H9 (cell line): ENCODE results near the gene SRD5A2. TPM values are rescaled to one million over a fixed set of nuclear protein-coding genes. Genes with fewer than 3 reads are reported as not detected.

Source experiments
- DNase-seq: peaks from one replicate; pipeline ENCODE4 v3.0.0-alpha.2; 2017
- H2AFZ ChIP-seq: one replicate; pipeline ENCODE4 v1.6.1; 2013; ENCODE audit warnings: mild to moderate bottlenecking, low read length, control low read depth, moderate library complexity
- H2AK5ac ChIP-seq: 2 replicates; pipeline ENCODE4 v1.6.1; 2013; ENCODE audit warnings: low read length, control low read depth, mixed read lengths; ENCODE audit not compliant: insufficient read length
- H2BK120ac ChIP-seq: one replicate; pipeline ENCODE4 v1.6.1; 2013; ENCODE audit warnings: low read depth, mild to moderate bottlenecking, low read length, control low read depth, inconsistent platforms; ENCODE audit not compliant: poor library complexity, severe bottlenecking
- H2BK12ac ChIP-seq: 2 replicates; pipeline ENCODE4 v1.6.1; 2013; ENCODE audit warnings: low read length, control low read depth, mixed read lengths, low read depth; ENCODE audit not compliant: insufficient read length
- H2BK15ac ChIP-seq: 2 replicates; pipeline ENCODE4 v1.6.1; 2013; ENCODE audit warnings: low read depth, low read length, control low read depth
- H2BK20ac ChIP-seq: one replicate; pipeline ENCODE4 v1.6.1; 2013; ENCODE audit warnings: low read depth, mild to moderate bottlenecking, low read length, control low read depth, inconsistent platforms; ENCODE audit not compliant: poor library complexity, severe bottlenecking
- H2BK5ac ChIP-seq: 2 replicates; pipeline ENCODE4 v1.6.1; 2013; ENCODE audit warnings: low read length, control low read depth, mixed read lengths; ENCODE audit not compliant: insufficient read length
- H3K14ac ChIP-seq: 2 replicates; pipeline ENCODE4 v1.6.1; 2013; ENCODE audit warnings: low read length, control low read depth; ENCODE audit not compliant: insufficient read depth
- H3K18ac ChIP-seq: 2 replicates; pipeline ENCODE4 v1.6.1; 2013; ENCODE audit warnings: low read depth, mild to moderate bottlenecking, mixed read lengths, low read length, control low read depth; ENCODE audit not compliant: insufficient read length
- H3K23ac ChIP-seq: 2 replicates; pipeline ENCODE4 v1.6.1; 2013; ENCODE audit warnings: low read length, control low read depth, mixed read lengths, low read depth; ENCODE audit not compliant: insufficient read length
- H3K23me2 ChIP-seq: 2 replicates; pipeline ENCODE4 v1.6.1; 2013; ENCODE audit warnings: low read depth, mild to moderate bottlenecking, mixed read lengths, low read length, control low read depth; ENCODE audit not compliant: insufficient read length, poor library complexity, severe bottlenecking
- H3K27ac ChIP-seq: 2 replicates; pipeline ENCODE4 v1.5.1; 2013; ENCODE audit warnings: low read length, control low read depth, mixed read lengths, low read depth; ENCODE audit not compliant: insufficient read length
- H3K27me3 ChIP-seq: 2 replicates; pipeline ENCODE4 v1.6.1; 2013; ENCODE audit warnings: low read length, control low read depth, inconsistent platforms; ENCODE audit not compliant: insufficient read depth
- H3K4ac ChIP-seq: 2 replicates; pipeline ENCODE4 v1.6.1; 2013; ENCODE audit warnings: low read depth, mild to moderate bottlenecking, control low read depth, inconsistent platforms, low read length, moderate library complexity
- H3K4me1 ChIP-seq: 2 replicates; pipeline ENCODE4 v1.6.1; 2013; ENCODE audit warnings: low read length, control low read depth, inconsistent platforms; ENCODE audit not compliant: insufficient read depth
- H3K4me2 ChIP-seq: 2 replicates; pipeline ENCODE4 v1.6.1; 2013; ENCODE audit warnings: low read length, control low read depth, mixed read lengths; ENCODE audit not compliant: insufficient read length, insufficient read depth
- H3K56ac ChIP-seq: 2 replicates; pipeline ENCODE4 v1.6.1; 2013; ENCODE audit warnings: low read depth, mild to moderate bottlenecking, mixed read lengths, low read length, control low read depth; ENCODE audit not compliant: insufficient read length
- H3K79me1 ChIP-seq: 2 replicates; pipeline ENCODE4 v1.6.1; 2013; ENCODE audit warnings: low read depth, mild to moderate bottlenecking, moderate library complexity, low read length, control low read depth, inconsistent platforms; ENCODE audit not compliant: insufficient read depth, poor library complexity, severe bottlenecking
- H3K79me2 ChIP-seq: 2 replicates; pipeline ENCODE4 v1.6.1; 2013; ENCODE audit warnings: low read length, control low read depth, inconsistent platforms; ENCODE audit not compliant: insufficient read depth
- H3K9ac ChIP-seq: 2 replicates; pipeline ENCODE4 v1.6.1; 2013; ENCODE audit warnings: low read length, control low read depth, mixed read lengths; ENCODE audit not compliant: insufficient read length; ENCODE audit errors: extremely low read depth
- H3K9me3 ChIP-seq: one replicate; pipeline ENCODE4 v1.6.1; 2013; ENCODE audit warnings: low read depth, low read length, inconsistent platforms; ENCODE audit not compliant: control insufficient read depth
- H3T11ph ChIP-seq: one replicate; pipeline ENCODE4 v1.6.1; 2013; ENCODE audit warnings: mild to moderate bottlenecking, low read length, control low read depth, inconsistent platforms
- H4K20me1 ChIP-seq: one replicate; pipeline ENCODE4 v1.6.1; 2013; ENCODE audit not compliant: control insufficient read depth, insufficient read length, insufficient read depth
- H4K5ac ChIP-seq: 2 replicates; pipeline ENCODE4 v1.6.1; 2013; ENCODE audit warnings: low read depth, mild to moderate bottlenecking, mixed read lengths, low read length, control low read depth; ENCODE audit not compliant: insufficient read length
- H4K8ac ChIP-seq: replicated peaks from 2 replicates; pipeline ENCODE4 v1.6.1; 2013; ENCODE audit warnings: low read length, control low read depth, mixed read lengths, low read depth; ENCODE audit not compliant: insufficient read length
- H4K91ac ChIP-seq: 2 replicates; pipeline ENCODE4 v1.6.1; 2013; ENCODE audit warnings: low read depth, mild to moderate bottlenecking, moderate library complexity, mixed read lengths, low read length, control low read depth; ENCODE audit not compliant: insufficient read length
- H3K27ac Mint-ChIP-seq, 3 experiments: 2 replicates in 2 of 3; 3 replicates in 1 of 3; pipeline ENCODE4 v1.8.0; 2020 to 2021; ENCODE audit warnings: mixed read lengths in 3 of 3, mild to moderate bottlenecking in 1 of 3, moderate library complexity in 1 of 3
- H3K27me3 Mint-ChIP-seq: 2 replicates; pipeline ENCODE4 v1.8.0; 2021; ENCODE audit warnings: low read depth, mild to moderate bottlenecking, moderate library complexity, mixed read lengths
- H3K36me3 Mint-ChIP-seq, 3 experiments: 2 replicates in 2 of 3; 3 replicates in 1 of 3; pipeline ENCODE4 v1.8.0; 2020 to 2021; ENCODE audit warnings: low read depth in 3 of 3, mixed read lengths in 3 of 3; ENCODE audit not compliant: insufficient read depth in 1 of 3
- H3K4me1 Mint-ChIP-seq, 2 experiments: 2 replicates each; pipeline ENCODE4 v1.8.0; 2020; ENCODE audit warnings: mixed read lengths in 2 of 2
- H3K4me3 Mint-ChIP-seq, 2 experiments: 2 replicates in 1 of 2; 3 replicates in 1 of 2; pipeline ENCODE4 v1.8.0; 2020 to 2021; ENCODE audit warnings: mild to moderate bottlenecking in 2 of 2, mixed read lengths in 2 of 2, moderate library complexity in 1 of 2
- H3K9me3 Mint-ChIP-seq, 2 experiments: 2 replicates in 1 of 2; 3 replicates in 1 of 2; pipeline ENCODE4 v1.8.0; 2020; ENCODE audit warnings: mild to moderate bottlenecking in 2 of 2, mixed read lengths in 2 of 2, moderate library complexity in 1 of 2
- WGBS: extraction: QIAGEN DNeasy Blood & Tissue Kit; methylation state at CpG from one replicate; pipeline ENCODE4 v1.1.7; 2013; ENCODE audit warnings: missing lambda C conversion rate, low lambda C conversion rate, mixed read lengths; ENCODE audit not compliant: insufficient read length; ENCODE audit errors: extremely low coverage; 5-methylcytosine and 5-hydroxymethylcytosine counted together
- total RNA-seq: library from RNA; stranded (reverse); gene quantifications from 2 replicates; pipeline ENCODE4 v1.2.1, GENCODE V29; 2021
- TF ChIP-seq, protein P1 (sequence below): fragments of 200-600 bp; sonication (generic); conservative IDR thresholded peaks from 3 replicates; pipeline ENCODE4 v1.8.0; 2021; ENCODE audit warnings: antibody characterized with exemption, mild to moderate bottlenecking

Gene SRD5A2
- total RNA-seq, 1 experiment from 2014 or later, result not detected

DNA sequence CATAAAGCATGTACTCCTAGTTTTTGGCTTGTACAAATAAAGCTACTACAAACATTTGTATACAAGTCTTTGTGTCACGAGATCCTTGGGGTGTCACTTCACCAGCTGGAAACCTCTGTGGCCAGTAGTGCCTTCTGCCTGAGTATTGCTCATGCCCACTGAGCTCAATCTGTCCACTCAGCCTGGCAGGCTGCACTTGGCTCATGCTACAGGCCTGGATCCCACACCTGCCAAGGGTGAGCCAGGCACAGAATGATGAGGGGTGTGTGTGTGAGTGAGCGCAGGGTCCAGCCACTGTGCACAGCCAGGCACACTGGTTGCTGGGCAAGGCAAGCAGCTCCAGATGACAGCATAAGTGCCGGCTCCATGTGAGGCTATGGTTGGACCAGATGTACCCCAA is 13.1 kb downstream of the SRD5A2 start:
- Mint-ChIP-seq H3K9me3 (peaks cover 17 to 25% of the 10 kb centered on the region in 2 experiments; a peak in 4 of 5 replicates), H3K4me3 (no peak overlapping the region), H3K36me3 (no peaks in the 10 kb centered on the region; a peak in 1 of 7 replicates), H3K4me1 (peaks cover 2 to 4% of the 10 kb centered on the region in 2 experiments; a peak in 2 of 4 replicates), H3K27me3 (peaks cover 22% of the 10 kb centered on the region), H3K27ac (no peak overlapping the region)
- H2BK15ac ChIP-seq, result no peak overlapping the region
- H3K14ac ChIP-seq, result no peak overlapping the region
- no peak overlapping the region for H3K27ac ChIP-seq
- H3K27me3 ChIP-seq, result no peaks in the 10 kb centered on the region
- no peak overlapping the region for H2BK120ac ChIP-seq
- TF ChIP-seq, protein P1, sequence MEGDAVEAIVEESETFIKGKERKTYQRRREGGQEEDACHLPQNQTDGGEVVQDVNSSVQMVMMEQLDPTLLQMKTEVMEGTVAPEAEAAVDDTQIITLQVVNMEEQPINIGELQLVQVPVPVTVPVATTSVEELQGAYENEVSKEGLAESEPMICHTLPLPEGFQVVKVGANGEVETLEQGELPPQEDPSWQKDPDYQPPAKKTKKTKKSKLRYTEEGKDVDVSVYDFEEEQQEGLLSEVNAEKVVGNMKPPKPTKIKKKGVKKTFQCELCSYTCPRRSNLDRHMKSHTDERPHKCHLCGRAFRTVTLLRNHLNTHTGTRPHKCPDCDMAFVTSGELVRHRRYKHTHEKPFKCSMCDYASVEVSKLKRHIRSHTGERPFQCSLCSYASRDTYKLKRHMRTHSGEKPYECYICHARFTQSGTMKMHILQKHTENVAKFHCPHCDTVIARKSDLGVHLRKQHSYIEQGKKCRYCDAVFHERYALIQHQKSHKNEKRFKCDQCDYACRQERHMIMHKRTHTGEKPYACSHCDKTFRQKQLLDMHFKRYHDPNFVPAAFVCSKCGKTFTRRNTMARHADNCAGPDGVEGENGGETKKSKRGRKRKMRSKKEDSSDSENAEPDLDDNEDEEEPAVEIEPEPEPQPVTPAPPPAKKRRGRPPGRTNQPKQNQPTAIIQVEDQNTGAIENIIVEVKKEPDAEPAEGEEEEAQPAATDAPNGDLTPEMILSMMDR, result no peak
- H3K56ac ChIP-seq, result no peak overlapping the region
- no CpG with 5 or more reads among the region's 3 CpGs for WGBS
- no peak overlapping the region for H3K9ac ChIP-seq
- no peaks in the 10 kb centered on the region for H3K9me3 ChIP-seq
- no peaks in the 10 kb centered on the region for H3K79me1 ChIP-seq
- no peak for DNase-seq
- H3K23ac ChIP-seq, result no peak overlapping the region
- H4K5ac ChIP-seq, result no peak overlapping the region
- no peak overlapping the region for H4K8ac ChIP-seq
- no peaks in the 10 kb centered on the region for H3K79me2 ChIP-seq
- H3T11ph ChIP-seq, result no peak overlapping the region
- no peak overlapping the region for H3K18ac ChIP-seq
- H4K20me1 ChIP-seq, result no peaks in the 10 kb centered on the region
- no peak overlapping the region for H2BK5ac ChIP-seq
- no peaks in the 10 kb centered on the region for H3K4me1 ChIP-seq
- H3K4me2 ChIP-seq, result no peak overlapping the region
- no peak overlapping the region for H2BK20ac ChIP-seq
- no peak overlapping the region for H2AFZ ChIP-seq
- H3K4ac ChIP-seq, result no peak overlapping the region
- H2BK12ac ChIP-seq, result no peak overlapping the region
- no peak overlapping the region for H4K91ac ChIP-seq
- H3K23me2 ChIP-seq, result no peaks in the 10 kb centered on the region
- H2AK5ac ChIP-seq, result no peak overlapping the region
